HUES6 (cell line): ENCODE data around the gene WDR5.
"Not testable (repeated sequence)": the region's sequence is repeated elsewhere in the genome, so short reads cannot be mapped to it uniquely, and the experiment has no call there.

Experiments used
- H3K27ac ChIP-seq: 2 replicates; pipeline ENCODE4 v1.7.0; 2013; ENCODE audit warnings: low read depth, mild to moderate bottlenecking, low read length, inconsistent platforms
- H3K27me3 ChIP-seq: 2 replicates; pipeline ENCODE4 v1.6.1; 2013; ENCODE audit warnings: low read length; ENCODE audit not compliant: control insufficient read depth, insufficient read depth
- H3K36me3 ChIP-seq: 2 replicates; pipeline ENCODE4 v1.6.1; 2013; ENCODE audit warnings: low read length; ENCODE audit not compliant: control insufficient read depth, insufficient read depth
- H3K4me1 ChIP-seq: 2 replicates; pipeline ENCODE4 v1.6.1; 2013; ENCODE audit warnings: low read length; ENCODE audit not compliant: control insufficient read depth, insufficient read depth
- H3K4me3 ChIP-seq: 2 replicates; pipeline ENCODE4 v1.5.1; 2013; ENCODE audit warnings: low read depth, low read length
- H3K9ac ChIP-seq: one replicate; pipeline ENCODE4 v1.6.1; 2013; ENCODE audit warnings: mild to moderate bottlenecking, low read length
- H3K9me3 ChIP-seq: 2 replicates; pipeline ENCODE4 v1.6.1; 2013; ENCODE audit warnings: low read depth, low read length; ENCODE audit not compliant: control insufficient read depth, insufficient read depth

The WDR5 gene

GRCh38 chr9:134118972-134119371 lies 16.9 kb upstream of the WDR5 start:
- H3K9me3 ChIP-seq, H3K4me1 ChIP-seq, H3K27ac ChIP-seq, H3K27me3 ChIP-seq, H3K9ac ChIP-seq, H3K4me3 ChIP-seq, H3K36me3 ChIP-seq: not testable (repeated sequence)

GRCh38 chr9:134123764-134124128 lies 12.1 kb upstream of the WDR5 start:
- H3K4me1 ChIP-seq, result no peaks in the 10 kb centered on the region
- no peak overlapping the region for H3K9ac ChIP-seq
- H3K27me3 ChIP-seq, result no peaks in the 10 kb centered on the region
- H3K27ac ChIP-seq, result no peak overlapping the region
- 0 out of 2 replicates have a peak, but pooled peaks cover 7% of the 10 kb centered on the region for H3K9me3 ChIP-seq
- H3K36me3 ChIP-seq, result no peaks in the 10 kb centered on the region
- no peak overlapping the region for H3K4me3 ChIP-seq

- Histone ChIP-seq H3K4me1 (0 out of 2 replicates have a peak, but pooled peaks cover 4% of the 10 kb centered on the region), H3K9me3 (no peaks in the 10 kb centered on the region)
These were observed 10.3 kb upstream of the WDR5 start for GRCh38 chr9:134125413-134126095.

GRCh38 chr9:134126373-134126772 lies 9.5 kb upstream of the WDR5 start:
- Histone ChIP-seq H3K4me1 (peaks cover 11% of the 10 kb centered on the region), H3K4me3 (no peak overlapping the region), H3K9me3 (no peaks in the 10 kb centered on the region), H3K27ac (no peak overlapping the region), H3K9ac (no peak overlapping the region), H3K36me3 (no peaks in the 10 kb centered on the region), H3K27me3 (no peaks in the 10 kb centered on the region)

More at GRCh38 chr9:134125413-134126095, 10.3 kb upstream of the WDR5 start:
- Histone ChIP-seq H3K36me3 (no peaks in the 10 kb centered on the region), H3K27ac (no peak overlapping the region), H3K4me3 (no peak overlapping the region), H3K9ac (no peak overlapping the region), H3K27me3 (no peaks in the 10 kb centered on the region)

- H3K27ac ChIP-seq, result no peak overlapping the region
- no peak overlapping the region for H3K9ac ChIP-seq
- H3K9me3 ChIP-seq, result no peaks in the 10 kb centered on the region
- no peak overlapping the region for H3K4me3 ChIP-seq
- H3K36me3 ChIP-seq, result no peaks in the 10 kb centered on the region
- H3K4me1 ChIP-seq, result peaks cover 17% of the 10 kb centered on the region
- H3K27me3 ChIP-seq, result no peaks in the 10 kb centered on the region
These were observed 8.8 kb upstream of the WDR5 start for GRCh38 chr9:134127065-134127580.

- Histone ChIP-seq H3K9ac (no peak overlapping the region), H3K4me3 (no peak overlapping the region)
These were observed 8.3 kb upstream of the WDR5 start for GRCh38 chr9:134127616-134128015.

GRCh38 chr9:134128727-134129679 lies 6.9 kb upstream of the WDR5 start:
- Histone ChIP-seq H3K4me1 (peaks cover 19% of the 10 kb centered on the region), H3K9ac (no peak overlapping the region), H3K36me3 (no peaks in the 10 kb centered on the region), H3K9me3 (no peaks in the 10 kb centered on the region), H3K4me3 (no peak overlapping the region), H3K27ac (no peak overlapping the region), H3K27me3 (no peaks in the 10 kb centered on the region)

More at GRCh38 chr9:134127616-134128015, 8.3 kb upstream of the WDR5 start:
- Histone ChIP-seq H3K4me1 (peaks cover 17% of the 10 kb centered on the region), H3K36me3 (no peaks in the 10 kb centered on the region), H3K27me3 (no peaks in the 10 kb centered on the region), H3K9me3 (no peaks in the 10 kb centered on the region), H3K27ac (no peak overlapping the region)

- Histone ChIP-seq H3K9me3 (no peaks in the 10 kb centered on the region), H3K4me3 (peak overlapping the region; percentile 40), H3K9ac (no peak overlapping the region), H3K36me3 (no peaks in the 10 kb centered on the region), H3K27me3 (no peaks in the 10 kb centered on the region), H3K4me1 (peaks cover 29% of the 10 kb centered on the region), H3K27ac (peak overlapping the region; percentile 67; the same call in 1 of the 2 replicates)
These were observed 5.1 kb upstream of the WDR5 start for GRCh38 chr9:134130503-134131375.

GRCh38 chr9:134131471-134132207 lies 4.2 kb upstream of the WDR5 start:
- no peak overlapping the region for H3K27ac ChIP-seq
- no peak overlapping the region for H3K4me3 ChIP-seq
- no peaks in the 10 kb centered on the region for H3K36me3 ChIP-seq

More at GRCh38 chr9:134131471-134132207, 4.2 kb upstream of the WDR5 start:
- H3K27me3 ChIP-seq, result no peaks in the 10 kb centered on the region
- H3K9me3 ChIP-seq, result no peaks in the 10 kb centered on the region
- peaks cover 29% of the 10 kb centered on the region for H3K4me1 ChIP-seq
- H3K9ac ChIP-seq, result no peak overlapping the region
